ENCODE data around the gene IGSF8. TPM values are rescaled to one million over a fixed set of nuclear protein-coding genes. Genes with fewer than 3 reads are reported as not detected.

IGSF8 gene
- total RNA-seq, 2 experiments from 2014 or later = 38.0 to 39.0 TPM

DNA sequence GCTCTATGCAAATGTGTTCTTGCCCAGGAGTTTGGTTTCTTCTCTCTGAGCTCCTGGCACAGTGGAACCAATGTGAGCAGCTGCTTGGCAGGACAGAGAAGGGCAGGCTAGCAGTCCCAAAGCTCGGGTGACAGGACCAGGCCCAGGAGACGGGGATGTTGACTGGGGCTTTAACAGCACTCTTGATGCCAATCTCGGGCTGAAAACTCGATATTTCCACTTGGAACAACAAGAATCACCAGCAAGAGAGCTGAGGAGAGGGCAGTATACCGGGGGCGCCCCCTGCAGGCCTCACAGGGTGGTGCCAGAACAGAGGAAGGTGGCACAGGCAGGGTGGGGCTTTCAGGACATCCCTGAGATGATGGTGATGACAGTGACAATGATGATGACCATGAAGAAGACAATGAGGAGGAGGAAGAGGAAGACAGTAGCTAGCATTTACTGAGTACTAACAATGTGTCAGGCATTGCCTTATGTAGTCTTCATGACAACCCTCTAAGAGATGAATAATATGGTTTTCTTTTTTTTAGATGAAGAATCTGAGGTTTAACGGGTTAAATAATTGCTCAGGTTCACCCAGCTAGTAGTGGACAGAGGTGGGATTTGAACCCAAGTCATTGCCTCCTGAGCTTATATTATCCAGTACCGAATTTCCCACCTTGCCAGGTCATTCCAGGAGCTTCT is 19.8 kb downstream of the IGSF8 start:
- Mint-ChIP-seq H3K4me1 (peaks cover 16% of the 10 kb centered on the region), H3K4me3 (no peak overlapping the region), H3K27me3 (peaks cover 49% of the 10 kb centered on the region)

DNA sequence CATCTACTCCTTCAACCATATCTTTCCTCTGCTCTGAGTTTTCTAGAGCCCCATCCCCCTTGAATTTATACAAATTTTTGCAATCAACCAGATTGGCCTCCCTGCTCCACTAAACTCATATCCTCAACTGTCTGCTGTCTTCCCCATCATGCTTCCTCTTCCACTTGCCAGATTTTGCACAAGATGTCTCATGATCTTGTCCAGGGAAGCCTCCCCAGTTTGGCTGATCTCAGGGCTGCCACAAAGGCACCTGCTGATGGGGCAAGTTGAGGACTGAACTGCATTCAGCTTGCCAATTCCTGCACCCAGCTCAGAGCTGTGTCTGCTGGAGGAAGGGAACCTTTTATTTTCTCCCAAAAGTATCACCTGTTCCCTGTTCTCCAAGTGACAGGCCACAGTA is 20.9 kb downstream of the IGSF8 start:
- Mint-ChIP-seq H3K9me3 (no peaks in the 10 kb centered on the region), H3K4me3 (no peak overlapping the region), H3K27ac (no peak overlapping the region), H3K4me1 (peaks cover 16% of the 10 kb centered on the region), H3K27me3 (peaks cover 51% of the 10 kb centered on the region), H3K36me3 (no peaks in the 10 kb centered on the region)
- DNase-seq = no peak

More for the DNA sequence above, 19.8 kb downstream of the IGSF8 start:
- peak; percentile 74 for DNase-seq
- no peak overlapping the region for H3K27ac Mint-ChIP-seq
- no peaks in the 10 kb centered on the region for H3K36me3 Mint-ChIP-seq
- no peaks in the 10 kb centered on the region for H3K9me3 Mint-ChIP-seq

DNA sequence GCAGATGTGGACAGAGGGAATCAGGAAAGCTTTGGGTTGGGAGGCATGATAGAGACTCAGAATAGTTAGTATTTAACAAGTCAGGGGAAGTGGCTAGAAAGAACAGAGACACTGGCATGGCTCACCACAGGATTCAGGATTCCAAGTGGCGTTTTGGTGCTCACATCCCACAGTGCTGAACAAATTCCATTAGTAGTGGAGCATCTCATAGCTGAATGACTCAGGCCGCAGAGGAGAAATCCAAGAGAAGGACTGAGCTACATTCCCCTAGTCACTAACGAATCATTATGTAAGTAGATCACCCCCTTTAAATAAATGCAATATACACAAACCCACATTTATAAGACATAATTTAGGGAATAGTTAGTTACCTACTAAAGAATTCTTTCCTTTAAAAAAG is 22.1 kb downstream of the IGSF8 start:
- no peaks in the 10 kb centered on the region for H3K36me3 Mint-ChIP-seq
- no peak for DNase-seq
- no peaks in the 10 kb centered on the region for H3K9me3 Mint-ChIP-seq
- peaks cover 48% of the 10 kb centered on the region for H3K27me3 Mint-ChIP-seq
- H3K4me1 Mint-ChIP-seq = peaks cover 21% of the 10 kb centered on the region
- no peak overlapping the region for H3K4me3 Mint-ChIP-seq
- H3K27ac Mint-ChIP-seq = no peak overlapping the region

DNA sequence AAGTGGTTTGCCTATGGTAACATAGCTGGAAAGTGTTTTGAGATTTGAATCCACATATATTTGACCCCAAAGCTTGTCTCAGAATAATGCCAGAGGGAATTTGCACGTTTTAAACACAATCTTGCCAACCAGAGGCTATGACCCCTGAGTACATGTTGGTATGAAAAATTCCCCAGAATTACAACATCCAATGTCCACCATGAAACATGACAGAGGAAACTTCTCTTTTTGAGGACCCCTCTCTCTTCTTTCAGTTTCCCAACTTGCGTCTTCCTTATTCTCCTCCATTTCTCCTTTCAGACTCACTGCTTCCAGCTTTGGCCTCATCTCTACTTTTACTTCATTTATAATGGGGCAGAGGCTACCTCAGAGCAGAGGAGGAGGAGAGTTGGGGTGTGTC is 22.6 kb downstream of the IGSF8 start:
- Mint-ChIP-seq H3K36me3 (no peaks in the 10 kb centered on the region), H3K27ac (no peak overlapping the region), H3K4me1 (peaks cover 16% of the 10 kb centered on the region), H3K4me3 (no peak overlapping the region), H3K9me3 (no peaks in the 10 kb centered on the region), H3K27me3 (peaks cover 43% of the 10 kb centered on the region)
- DNase-seq = no peak

DNA sequence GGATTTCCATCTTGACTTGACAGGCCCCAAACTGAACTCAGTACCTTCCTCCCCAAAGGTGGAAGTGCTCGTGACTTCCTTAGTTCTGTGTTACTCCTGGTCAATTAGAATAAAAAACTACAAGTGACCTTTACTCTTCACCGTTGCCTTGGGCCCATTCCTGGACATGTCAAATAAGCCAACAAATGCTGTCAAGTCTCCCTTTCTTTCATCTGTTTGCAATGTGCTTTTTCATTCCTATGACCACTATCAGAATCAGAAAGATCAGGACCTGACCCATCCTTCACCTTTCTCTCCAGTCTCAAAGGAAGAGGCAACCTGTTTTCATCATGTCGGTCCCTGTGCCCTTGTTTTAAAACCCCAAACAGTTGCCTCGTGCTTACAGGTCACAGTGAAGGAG is 23.6 kb downstream of the IGSF8 start:
- Mint-ChIP-seq H3K9me3 (no peaks in the 10 kb centered on the region), H3K36me3 (no peaks in the 10 kb centered on the region), H3K27ac (no peak overlapping the region), H3K4me1 (peaks cover 10% of the 10 kb centered on the region), H3K27me3 (peaks cover 41% of the 10 kb centered on the region), H3K4me3 (no peak overlapping the region)
- no peak for DNase-seq

DNA sequence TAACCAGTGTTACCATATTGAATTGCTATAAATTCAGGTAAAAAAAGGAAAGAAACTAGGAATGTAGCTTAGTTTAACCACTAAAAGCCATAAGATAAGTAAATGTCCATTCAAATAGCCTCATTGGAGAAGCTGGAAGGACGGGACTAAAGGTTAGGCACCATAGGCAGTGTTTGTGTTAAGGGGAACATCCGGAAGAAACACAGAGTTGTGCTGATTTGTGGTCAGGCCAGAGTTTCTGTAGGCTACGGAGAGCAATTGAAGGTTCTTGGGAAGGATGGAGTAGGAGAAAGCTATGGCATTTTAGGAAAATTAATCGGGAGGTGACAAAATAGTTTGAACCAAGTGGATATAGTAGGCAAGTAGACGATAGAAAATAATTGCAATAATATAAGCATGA is 27.1 kb downstream of the IGSF8 start:
- DNase-seq = no peak
- no peaks in the 10 kb centered on the region for H3K36me3 Mint-ChIP-seq
- H3K27ac Mint-ChIP-seq = no peak overlapping the region
- no peak overlapping the region for H3K4me3 Mint-ChIP-seq
- H3K4me1 Mint-ChIP-seq = peaks cover 8% of the 10 kb centered on the region
- no peaks in the 10 kb centered on the region for H3K9me3 Mint-ChIP-seq
- peaks cover 34% of the 10 kb centered on the region for H3K27me3 Mint-ChIP-seq

DNA sequence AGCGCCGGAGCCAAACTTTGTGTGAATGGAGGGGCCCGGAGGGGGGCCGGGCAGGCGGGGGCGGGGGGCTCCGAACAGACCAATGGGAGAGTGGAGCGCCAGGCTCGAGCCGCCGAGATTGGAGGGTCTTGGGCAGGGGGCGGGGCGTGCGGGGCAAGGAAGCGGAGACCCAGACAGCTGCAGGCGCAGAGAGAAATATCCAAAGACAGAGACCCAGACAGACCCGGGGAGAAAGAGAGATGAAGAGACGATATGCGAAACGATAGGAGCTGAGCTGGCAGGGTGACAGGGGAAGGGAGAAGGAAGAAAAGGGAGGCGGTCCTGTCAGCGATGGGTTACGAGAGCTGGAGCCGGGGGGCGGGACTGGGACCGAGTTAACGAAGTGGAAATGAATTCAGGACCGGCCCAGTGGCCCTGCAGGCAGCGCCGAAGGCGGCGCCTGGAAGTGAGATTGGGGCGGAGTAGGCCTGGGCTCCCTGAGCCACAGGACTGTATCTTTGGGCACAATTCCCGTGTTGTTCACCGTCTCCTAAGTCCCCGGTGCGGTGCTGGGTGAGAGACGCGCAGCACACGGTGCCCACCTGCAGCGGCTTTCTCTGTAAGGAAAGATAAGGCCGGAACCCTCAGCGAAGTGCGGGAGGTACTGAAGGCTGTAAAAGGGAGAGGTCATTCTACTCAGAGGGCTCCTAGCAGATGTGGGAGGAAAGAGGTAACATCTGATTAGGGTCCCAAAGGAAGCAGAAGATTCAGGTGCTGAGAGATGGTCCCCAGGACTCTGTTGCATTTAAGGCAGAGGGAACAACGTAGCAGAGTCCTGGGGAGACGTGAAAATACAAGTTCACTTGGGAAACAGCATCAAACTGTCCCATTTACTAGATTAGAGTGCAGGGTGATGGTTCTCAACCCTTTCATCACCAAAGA is 27.9 kb downstream of the IGSF8 start:
- Mint-ChIP-seq H3K9me3 (no peaks in the 10 kb centered on the region), H3K4me1 (peaks cover 8% of the 10 kb centered on the region), H3K4me3 (peak overlapping the region; percentile 83), H3K27ac (no peak overlapping the region), H3K27me3 (peaks cover 34% of the 10 kb centered on the region), H3K36me3 (no peaks in the 10 kb centered on the region)
- peak; percentile 80 for DNase-seq

DNA sequence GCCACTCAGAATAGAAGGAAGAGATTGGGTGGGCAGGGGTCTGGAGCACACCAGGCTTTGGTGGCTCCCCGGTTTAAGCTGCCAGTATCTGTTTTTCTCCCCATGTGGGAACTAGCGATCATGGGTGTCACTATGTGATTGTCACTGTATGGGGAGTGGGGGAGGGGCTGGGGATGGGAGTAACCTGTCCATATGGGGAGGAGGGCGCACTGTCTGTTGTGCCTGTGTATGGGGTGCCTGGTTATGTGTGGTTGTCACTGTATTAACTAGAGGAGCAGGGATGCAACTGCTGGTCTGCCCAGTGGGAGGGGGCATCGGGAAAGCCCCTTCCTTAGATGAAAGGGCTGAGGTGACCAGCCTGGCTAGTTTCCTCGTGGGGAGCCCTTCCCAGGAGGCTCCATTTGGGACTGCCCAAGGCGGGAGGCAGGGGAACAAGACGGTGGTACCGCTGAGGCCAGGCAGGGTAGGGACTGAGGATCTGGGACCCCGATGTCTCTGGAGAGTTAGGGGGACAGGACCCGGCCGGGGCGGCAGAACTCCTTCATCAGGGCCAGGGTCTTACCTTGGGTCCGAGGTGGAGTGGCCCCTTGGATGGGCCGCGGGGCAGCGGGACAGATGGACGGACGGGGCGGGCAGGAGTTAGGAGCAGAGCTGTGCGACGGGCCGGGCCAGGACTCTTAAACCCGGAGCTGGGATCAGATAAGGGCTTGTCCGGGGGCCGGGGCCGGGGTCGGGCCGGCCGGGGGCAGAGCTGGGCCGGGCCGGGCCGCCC is 28.8 kb downstream of the IGSF8 start, which contains the start of gene KCNJ10:
Gene KCNJ10, minus strand, starts transcription at position 701 of the 772 bp plus-strand sequence. CDS start 27,628 bp downstream, outside the sequence.
- Mint-ChIP-seq H3K9me3 (no peaks in the 10 kb centered on the region), H3K27ac (no peak within 1 kb of the TSS), H3K4me3 (peak within 1 kb of the TSS; percentile 83), H3K36me3 (no peaks in the 10 kb centered on the region), H3K27me3 (peaks cover 34% of the 10 kb centered on the region), H3K4me1 (peaks cover 8% of the 10 kb centered on the region)
- no peak for DNase-seq

DNA sequence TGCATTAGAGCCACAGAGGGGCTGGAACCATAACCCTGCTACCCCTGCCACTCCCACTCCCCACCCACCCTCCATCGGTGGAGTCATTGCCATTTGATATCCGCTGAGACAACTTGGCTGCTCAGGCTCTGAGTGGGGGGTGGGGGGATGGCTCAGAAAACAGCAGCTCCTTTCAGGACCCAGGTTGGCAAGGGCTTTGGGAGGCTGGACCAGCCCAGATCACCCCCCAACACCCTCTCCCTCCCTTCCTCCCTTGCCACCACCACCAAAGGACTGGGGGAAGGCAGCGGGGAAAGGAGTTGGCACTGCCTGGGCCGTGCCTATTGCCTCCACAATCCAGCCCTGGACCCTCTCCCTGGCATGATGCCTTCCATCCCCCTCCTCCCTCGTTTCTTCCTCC is 30.2 kb downstream of the IGSF8 start:
- no peak for DNase-seq
- Mint-ChIP-seq H3K9me3 (no peaks in the 10 kb centered on the region), H3K4me1 (peaks cover 8% of the 10 kb centered on the region), H3K36me3 (no peaks in the 10 kb centered on the region), H3K4me3 (no peak overlapping the region), H3K27ac (no peak overlapping the region), H3K27me3 (peaks cover 31% of the 10 kb centered on the region)

DNA sequence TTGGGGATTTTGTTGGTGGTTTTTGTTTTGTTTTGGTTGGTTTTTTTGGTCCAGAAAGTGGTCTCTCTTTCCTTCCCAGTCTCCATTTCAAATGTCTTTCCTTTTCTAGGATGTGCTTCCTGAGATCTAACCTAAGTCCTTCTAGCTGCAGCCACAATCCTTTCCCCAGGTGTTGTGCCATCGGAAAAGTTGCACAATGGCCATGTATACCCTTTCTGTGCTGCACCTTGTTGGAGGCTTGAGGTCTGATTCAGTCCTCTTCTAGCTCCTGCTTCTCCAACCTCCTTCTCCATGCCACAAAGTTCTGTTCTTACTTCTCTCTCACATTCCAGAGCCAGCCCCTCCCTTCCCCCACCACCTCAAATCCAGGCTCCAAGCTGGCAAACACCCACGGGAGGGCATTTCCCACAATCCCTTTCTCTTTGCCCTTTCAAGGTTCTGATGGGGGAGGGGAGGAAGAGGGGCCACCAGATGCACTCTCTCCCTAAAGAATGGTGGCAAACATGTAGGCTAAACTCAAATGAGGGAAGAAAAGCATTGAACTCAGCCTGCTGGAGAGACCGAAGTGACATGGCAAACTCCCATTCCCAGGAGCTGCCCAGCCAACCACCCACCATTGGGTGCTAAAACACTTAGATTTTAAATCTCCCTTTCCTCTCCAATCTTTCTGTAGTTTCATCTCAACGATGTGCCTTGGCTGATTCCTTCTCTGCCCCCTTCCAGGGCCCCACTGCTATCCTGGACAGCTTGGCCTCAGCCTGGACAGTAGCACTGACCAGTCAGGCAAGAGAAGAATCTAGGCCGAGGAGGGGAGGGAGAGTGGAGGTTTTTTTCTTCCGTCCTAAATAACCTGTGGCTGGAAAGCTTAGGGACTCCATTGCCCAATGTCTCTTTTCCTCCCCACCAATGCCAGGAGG is 31.3 kb downstream of the IGSF8 start:
- Mint-ChIP-seq H3K9me3 (no peaks in the 10 kb centered on the region), H3K27me3 (peaks cover 23% of the 10 kb centered on the region), H3K27ac (no peak overlapping the region), H3K4me3 (no peak overlapping the region), H3K36me3 (no peaks in the 10 kb centered on the region), H3K4me1 (peaks cover 8% of the 10 kb centered on the region)
- no peak for DNase-seq

DNA sequence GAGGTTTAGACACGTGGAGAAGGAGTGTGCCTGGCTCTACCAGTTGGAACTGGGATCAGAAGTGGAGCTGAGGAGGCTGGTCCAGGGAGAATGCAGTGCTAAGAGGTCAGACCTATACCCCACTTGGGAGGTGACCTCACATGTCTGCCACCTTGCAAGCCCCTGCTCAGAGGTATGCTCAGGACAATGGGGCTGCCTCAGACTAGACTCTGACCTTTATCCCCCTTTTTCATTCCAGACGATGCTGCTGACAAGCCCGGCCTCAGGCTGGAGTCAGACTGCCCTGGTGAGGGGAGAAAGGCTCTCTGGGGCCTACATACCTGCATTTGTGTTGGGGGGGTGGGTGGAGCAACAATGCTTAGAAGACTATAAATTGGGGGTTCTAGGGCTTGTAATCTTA is 33.7 kb downstream of the IGSF8 start:
- Mint-ChIP-seq H3K36me3 (no peaks in the 10 kb centered on the region), H3K4me3 (no peak overlapping the region), H3K9me3 (no peaks in the 10 kb centered on the region), H3K4me1 (no peaks in the 10 kb centered on the region), H3K27ac (no peak overlapping the region), H3K27me3 (peaks cover 9% of the 10 kb centered on the region)
- DNase-seq = no peak

DNA sequence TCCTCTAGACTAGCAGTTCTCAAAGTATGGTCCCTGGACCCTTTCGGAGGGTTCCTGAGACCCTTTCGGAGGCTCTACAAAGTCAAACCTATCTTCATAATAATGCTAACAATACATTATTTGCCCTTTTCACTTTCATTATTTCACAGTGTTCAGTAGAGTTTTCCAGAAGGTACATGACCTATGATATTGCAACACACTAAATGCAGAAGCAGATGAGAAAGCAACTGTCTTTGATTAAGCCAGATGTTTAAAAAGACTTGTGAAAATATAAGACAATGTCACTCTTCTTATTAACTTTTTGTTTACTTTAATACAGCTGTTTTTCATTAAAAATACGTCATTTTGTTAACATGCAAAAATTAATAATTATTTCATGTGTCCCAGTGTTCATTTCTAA is 34.3 kb downstream of the IGSF8 start:
- Mint-ChIP-seq H3K27me3 (peaks cover 3% of the 10 kb centered on the region), H3K9me3 (no peaks in the 10 kb centered on the region), H3K4me3 (no peak overlapping the region), H3K36me3 (no peaks in the 10 kb centered on the region), H3K27ac (no peak overlapping the region), H3K4me1 (no peaks in the 10 kb centered on the region)
- DNase-seq = no peak

DNA sequence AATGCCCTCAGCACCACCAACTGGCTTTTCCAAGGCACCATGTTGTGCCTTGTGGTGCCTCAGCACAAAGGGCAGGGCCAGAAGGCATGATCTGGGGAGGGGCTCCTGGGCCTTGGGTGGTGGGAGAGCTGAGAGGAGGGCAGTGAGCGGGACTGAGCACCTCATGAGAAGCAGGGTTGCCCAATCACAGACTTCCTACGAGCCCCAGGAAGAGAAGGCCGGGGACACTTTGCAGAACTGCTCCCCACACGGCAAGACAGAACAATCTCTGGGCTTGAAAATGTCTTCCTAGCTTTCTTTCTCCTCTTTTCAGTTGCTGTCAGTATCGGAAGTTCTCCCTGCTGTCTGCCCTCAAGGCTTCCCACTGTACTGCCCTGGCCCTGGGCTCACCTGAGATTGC is 35.2 kb downstream of the IGSF8 start:
- no peaks in the 10 kb centered on the region for H3K27me3 Mint-ChIP-seq
- no peaks in the 10 kb centered on the region for H3K9me3 Mint-ChIP-seq
- H3K4me3 Mint-ChIP-seq = no peak overlapping the region
- DNase-seq = no peak
- no peaks in the 10 kb centered on the region for H3K36me3 Mint-ChIP-seq
- H3K4me1 Mint-ChIP-seq = no peaks in the 10 kb centered on the region
- no peak overlapping the region for H3K27ac Mint-ChIP-seq

DNA sequence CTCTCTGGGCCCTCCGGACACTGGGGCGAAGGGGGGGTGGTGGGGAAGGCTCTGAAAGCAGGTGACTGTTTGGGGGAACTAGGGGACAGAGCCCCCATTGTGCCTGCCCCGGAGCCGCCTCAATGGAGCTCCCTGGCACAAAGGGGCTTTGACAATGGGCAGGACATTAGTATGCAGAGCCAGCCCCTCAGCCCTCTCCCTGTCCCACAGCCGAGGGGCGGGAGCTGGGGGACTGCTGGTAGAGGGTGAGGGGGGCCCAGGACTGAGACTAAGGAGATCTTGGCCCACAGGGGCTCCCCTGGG is 36.2 kb downstream of the IGSF8 start:
- H3K36me3 Mint-ChIP-seq = no peaks in the 10 kb centered on the region
- no peaks in the 10 kb centered on the region for H3K9me3 Mint-ChIP-seq
- no peak for DNase-seq
- no peaks in the 10 kb centered on the region for H3K4me1 Mint-ChIP-seq
- no peak overlapping the region for H3K27ac Mint-ChIP-seq
- H3K27me3 Mint-ChIP-seq = no peaks in the 10 kb centered on the region
- no peak overlapping the region for H3K4me3 Mint-ChIP-seq

Measured in activated naive CD8-positive, alpha-beta T cell treated with anti-CD3 and anti-CD28 coated beads for 36 hours (primary cell).